GM10248 (cell line): ENCODE data around the gene AHNAK.

Experiments used
- CTCF ChIA-PET: fragments of 300-600 bp; sonication (Branson Sonifier 250); formaldehyde crosslinking; extraction: SDS; loops from one replicate; lab custom pipeline; 2021; ENCODE audit warnings: antibody characterized with exemption; lab: Yijun Ruan, JAX
- POLR2A ChIA-PET: fragments of 350-650 bp; sonication (Branson Sonifier 250); formaldehyde crosslinking; extraction: SDS; loops from one replicate; lab custom pipeline; 2020; ENCODE audit warnings: antibody characterized with exemption; lab: Yijun Ruan, JAX
- DNase-seq: peaks from one replicate; pipeline ENCODE4 v3.0.0; 2012; ENCODE audit errors: extremely low spot score
- CTCF ChIP-seq: IDR thresholded peaks from 2 replicates; pipeline ENCODE4 v1.5.1; 2012; ENCODE audit warnings: mild to moderate bottlenecking, low read depth; ENCODE audit errors: extremely low read depth, missing control alignments, control extremely low read depth

AHNAK gene

DNA sequence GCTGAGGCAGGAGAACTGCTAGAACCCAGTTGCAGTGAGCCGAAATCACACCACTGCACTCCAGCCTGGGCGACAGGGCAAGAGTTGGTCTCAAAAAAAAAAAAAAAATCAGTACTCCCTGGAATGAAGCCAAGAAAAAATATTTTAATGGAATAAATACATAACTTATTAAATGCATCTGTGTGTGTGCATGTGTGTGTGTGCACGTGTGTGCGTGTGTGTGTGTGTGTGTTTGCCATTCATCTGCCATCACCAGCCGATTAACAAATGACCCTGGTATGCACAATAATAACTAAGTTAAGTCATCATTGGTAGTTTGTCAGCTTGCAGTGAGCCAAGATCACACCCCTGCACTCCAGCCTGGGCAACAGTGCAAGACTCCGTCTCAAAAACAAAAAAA lies 162.8 kb downstream of the AHNAK start:
- ChIA-PET CTCF (interaction anchor here (1.4 kb wide), 1 partner anchor 11 kb away, joined by 4 read pairs; no protein-coding TSS in a partner anchor), POLR2A (no interaction called here)
- DNase-seq: no peak
- TF ChIP-seq CTCF: no peak
